ENCODE measurements around the gene CEACAM5.

- TF ChIP-seq CTCF (conservative IDR thresholded peaks at IDR 0.05) (no peak), EZH2 (IDR thresholded peaks at IDR 0.05; ENCODE audit: low read depth) (no peak)
Measured at GRCh38 chr19:41758846-41759245, 50.4 kb downstream of the CEACAM5 start.

Measured in PC-9 (cell line).